Osteoblast (primary cell): ENCODE measurements around the gene B4GALT5. TPM values are rescaled to one million over a fixed set of nuclear protein-coding genes. Genes with fewer than 3 reads are reported as not detected.

Experiments used
- DNase-seq: peaks from one replicate; pipeline ENCODE4 v3.0.0; 2011; ENCODE audit warnings: low spot score, mixed read lengths; ENCODE audit not compliant: insufficient read length; ENCODE audit errors: missing footprints
- H2AFZ ChIP-seq: 2 replicates; pipeline ENCODE4 v1.6.0; 2011; ENCODE audit warnings: mild to moderate bottlenecking, low read length
- H3K27ac ChIP-seq: 2 replicates; pipeline ENCODE4 v1.5.1; 2011; ENCODE audit warnings: mild to moderate bottlenecking, low read depth, low read length, moderate library complexity
- H3K27me3 ChIP-seq: 2 replicates; pipeline ENCODE4 v1.6.0; 2012; ENCODE audit warnings: mild to moderate bottlenecking, control low read depth, inconsistent platforms, low read length, moderate library complexity; ENCODE audit not compliant: insufficient read depth
- H3K36me3 ChIP-seq: 2 replicates; pipeline ENCODE4 v1.5.1; 2011; ENCODE audit warnings: mild to moderate bottlenecking, low read length, control low read depth, moderate library complexity; ENCODE audit not compliant: insufficient read depth
- H3K4me1 ChIP-seq: 2 replicates; pipeline ENCODE4 v1.5.1; 2011; ENCODE audit warnings: mild to moderate bottlenecking, low read length, control low read depth, moderate library complexity; ENCODE audit not compliant: insufficient read depth
- H3K4me2 ChIP-seq: 2 replicates; pipeline ENCODE4 v1.6.0; 2011; ENCODE audit warnings: mild to moderate bottlenecking, low read length; ENCODE audit not compliant: insufficient read depth
- H3K4me3 ChIP-seq: fragments of 200-600 bp; sonication (generic); 3 replicates; pipeline ENCODE4 v1.5.1; 2012; ENCODE audit warnings: mild to moderate bottlenecking, low read length, inconsistent platforms; ENCODE audit not compliant: insufficient read depth
- H3K79me2 ChIP-seq: 2 replicates; pipeline ENCODE4 v1.6.0; 2012; ENCODE audit warnings: mild to moderate bottlenecking, low read length, control low read depth, inconsistent platforms; ENCODE audit not compliant: insufficient read depth
- H3K9me3 ChIP-seq: 2 replicates; pipeline ENCODE4 v1.5.1; 2011; ENCODE audit warnings: low read depth, low read length, control low read depth
- H4K20me1 ChIP-seq: 2 replicates; pipeline ENCODE4 v1.6.0; 2012; ENCODE audit warnings: mild to moderate bottlenecking, low read length, control low read depth; ENCODE audit not compliant: insufficient read depth
- total RNA-seq: library from RNA; depleted of rRNA; stranded (reverse); fragments of >200 nt; gene quantifications from 2 replicates; pipeline ENCODE4 v1.2.3, GENCODE V29; 2012
- TF ChIP-seq, protein P1 (sequence below): IDR thresholded peaks from 2 replicates; pipeline ENCODE4 v1.5.1; 2011; ENCODE audit warnings: mild to moderate bottlenecking, low read depth, low read length, moderate library complexity; ENCODE audit errors: extremely low read depth

Gene B4GALT5
- total RNA-seq, 1 donor: 35.8 TPM

DNA sequence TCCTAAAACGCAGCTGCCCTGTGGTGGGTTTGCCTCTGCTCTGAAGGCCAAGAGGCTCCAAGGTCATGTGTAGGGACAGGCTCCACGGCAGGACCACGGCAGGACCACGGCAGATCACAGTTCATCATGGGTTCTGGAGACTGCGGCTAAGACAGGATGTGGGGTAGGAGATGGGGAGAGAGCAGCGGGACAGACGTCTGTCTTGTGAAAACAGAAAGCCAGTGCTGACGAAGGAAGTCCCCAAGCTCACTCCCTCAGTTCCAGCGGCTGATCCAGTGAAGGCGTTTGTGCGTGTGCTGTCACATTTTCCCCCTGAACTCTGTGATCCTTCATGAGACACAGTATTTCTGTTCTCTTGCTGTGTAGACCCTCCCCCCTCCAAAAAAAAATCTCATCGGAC is 77.8 kb downstream of the B4GALT5 start:
- Histone ChIP-seq H3K4me1 (no peaks in the 10 kb centered on the region), H3K9me3 (no peaks in the 10 kb centered on the region), H3K27me3 (no peaks in the 10 kb centered on the region), H3K27ac (no peak overlapping the region), H3K36me3 (peaks cover 61% of the 10 kb centered on the region), H3K4me2 (no peak overlapping the region), H3K4me3 (no peak overlapping the region), H2AFZ (no peak overlapping the region), H4K20me1 (no peaks in the 10 kb centered on the region), H3K79me2 (no peaks in the 10 kb centered on the region)
- TF ChIP-seq, protein P1, sequence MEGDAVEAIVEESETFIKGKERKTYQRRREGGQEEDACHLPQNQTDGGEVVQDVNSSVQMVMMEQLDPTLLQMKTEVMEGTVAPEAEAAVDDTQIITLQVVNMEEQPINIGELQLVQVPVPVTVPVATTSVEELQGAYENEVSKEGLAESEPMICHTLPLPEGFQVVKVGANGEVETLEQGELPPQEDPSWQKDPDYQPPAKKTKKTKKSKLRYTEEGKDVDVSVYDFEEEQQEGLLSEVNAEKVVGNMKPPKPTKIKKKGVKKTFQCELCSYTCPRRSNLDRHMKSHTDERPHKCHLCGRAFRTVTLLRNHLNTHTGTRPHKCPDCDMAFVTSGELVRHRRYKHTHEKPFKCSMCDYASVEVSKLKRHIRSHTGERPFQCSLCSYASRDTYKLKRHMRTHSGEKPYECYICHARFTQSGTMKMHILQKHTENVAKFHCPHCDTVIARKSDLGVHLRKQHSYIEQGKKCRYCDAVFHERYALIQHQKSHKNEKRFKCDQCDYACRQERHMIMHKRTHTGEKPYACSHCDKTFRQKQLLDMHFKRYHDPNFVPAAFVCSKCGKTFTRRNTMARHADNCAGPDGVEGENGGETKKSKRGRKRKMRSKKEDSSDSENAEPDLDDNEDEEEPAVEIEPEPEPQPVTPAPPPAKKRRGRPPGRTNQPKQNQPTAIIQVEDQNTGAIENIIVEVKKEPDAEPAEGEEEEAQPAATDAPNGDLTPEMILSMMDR: no peak
- no peak for DNase-seq

DNA sequence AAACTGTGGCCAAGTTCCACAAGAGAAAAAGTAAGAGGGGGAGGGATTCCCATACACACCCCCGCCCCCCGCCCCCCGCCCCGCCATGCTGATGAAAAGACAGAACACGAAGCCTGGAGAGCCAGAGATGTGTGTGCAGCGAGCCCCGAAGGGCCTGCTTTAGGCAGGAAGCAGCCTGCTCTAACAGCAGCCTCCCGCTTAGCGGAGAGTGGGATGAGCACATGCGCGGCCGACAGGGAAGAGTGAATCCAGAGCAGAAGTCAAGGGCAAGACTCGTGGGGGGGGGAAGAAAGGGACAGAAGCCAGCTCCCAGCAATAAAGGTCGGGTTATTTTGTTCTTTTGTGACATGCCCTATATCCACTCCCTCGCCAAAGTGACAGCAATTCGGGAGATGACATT is 78.5 kb downstream of the B4GALT5 start:
- Histone ChIP-seq H3K4me2 (no peak overlapping the region), H3K27me3 (no peaks in the 10 kb centered on the region), H3K27ac (no peak overlapping the region), H3K36me3 (peaks cover 54% of the 10 kb centered on the region), H3K4me3 (no peak overlapping the region), H3K79me2 (no peaks in the 10 kb centered on the region), H3K4me1 (no peaks in the 10 kb centered on the region), H4K20me1 (no peaks in the 10 kb centered on the region), H3K9me3 (no peaks in the 10 kb centered on the region), H2AFZ (no peak overlapping the region)
- TF ChIP-seq, protein P1: no peak
- no peak for DNase-seq

DNA sequence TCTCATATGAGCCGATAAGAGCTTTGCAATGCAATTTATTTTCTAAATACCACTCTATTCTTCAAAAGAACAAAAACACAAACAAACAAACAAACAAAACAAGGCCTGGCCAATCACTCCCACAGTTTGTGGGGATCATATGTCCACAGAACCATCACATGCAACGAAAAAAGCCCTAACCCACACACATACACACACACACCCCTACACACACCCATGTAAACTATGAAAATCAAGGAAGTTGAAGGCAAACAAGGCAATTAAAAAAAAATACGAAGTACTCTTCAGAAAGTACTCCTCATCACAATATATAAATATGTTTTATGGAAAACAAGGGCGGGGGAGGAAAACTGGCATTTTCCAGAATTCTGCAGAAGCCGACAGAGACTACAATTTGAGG is 79.6 kb downstream of the B4GALT5 start:
- Histone ChIP-seq H3K4me3 (no peak overlapping the region), H3K4me2 (no peak overlapping the region), H3K36me3 (peaks cover 44% of the 10 kb centered on the region), H3K9me3 (no peaks in the 10 kb centered on the region), H3K27ac (no peak overlapping the region), H3K79me2 (no peaks in the 10 kb centered on the region), H3K27me3 (no peaks in the 10 kb centered on the region), H3K4me1 (no peaks in the 10 kb centered on the region), H2AFZ (no peak overlapping the region), H4K20me1 (no peaks in the 10 kb centered on the region)
- no peak for DNase-seq
- TF ChIP-seq, protein P1: no peak

DNA sequence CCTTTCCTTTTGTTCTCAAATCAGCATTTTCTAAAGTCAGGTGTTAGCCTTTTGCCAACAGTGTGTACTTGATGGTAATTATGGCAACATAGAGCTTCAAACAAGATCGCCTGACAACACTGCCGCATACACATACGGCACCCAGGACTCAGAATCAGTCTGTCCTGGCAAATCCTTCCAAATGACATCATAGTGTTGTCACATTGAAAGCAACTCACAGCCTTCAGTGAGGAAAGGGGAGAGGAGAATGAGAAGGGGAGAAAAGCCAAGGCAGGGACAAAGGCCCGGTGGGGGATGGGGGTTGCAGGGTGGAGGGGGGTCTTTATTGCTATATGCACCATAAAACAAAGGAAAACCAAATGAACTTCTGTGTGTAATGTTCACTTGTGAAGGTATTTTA is 80.0 kb downstream of the B4GALT5 start:
- H3K27me3 ChIP-seq: no peaks in the 10 kb centered on the region
- DNase-seq: no peak
- TF ChIP-seq, protein P1: no peak
- H3K36me3 ChIP-seq: peaks cover 39% of the 10 kb centered on the region
- no peak overlapping the region for H3K4me3 ChIP-seq
- H4K20me1 ChIP-seq: no peaks in the 10 kb centered on the region
- no peaks in the 10 kb centered on the region for H3K79me2 ChIP-seq
- H3K4me2 ChIP-seq: no peak overlapping the region
- H3K4me1 ChIP-seq: no peaks in the 10 kb centered on the region
- H3K9me3 ChIP-seq: no peaks in the 10 kb centered on the region
- no peak overlapping the region for H3K27ac ChIP-seq
- no peak overlapping the region for H2AFZ ChIP-seq
